ENCODE results near the gene USP15. TPM values are rescaled to one million over a fixed set of nuclear protein-coding genes. Genes with fewer than 3 reads are reported as not detected.
"Not testable (repeated sequence)": the region's sequence is repeated elsewhere in the genome, so short reads cannot be mapped to it uniquely, and the experiment has no call there.

USP15 gene
- total RNA-seq, 5 donors from 2014 or later (not counting 1 experiment from before 2014, with no cell fraction given): 137 to 256 (median 138) TPM

DNA sequence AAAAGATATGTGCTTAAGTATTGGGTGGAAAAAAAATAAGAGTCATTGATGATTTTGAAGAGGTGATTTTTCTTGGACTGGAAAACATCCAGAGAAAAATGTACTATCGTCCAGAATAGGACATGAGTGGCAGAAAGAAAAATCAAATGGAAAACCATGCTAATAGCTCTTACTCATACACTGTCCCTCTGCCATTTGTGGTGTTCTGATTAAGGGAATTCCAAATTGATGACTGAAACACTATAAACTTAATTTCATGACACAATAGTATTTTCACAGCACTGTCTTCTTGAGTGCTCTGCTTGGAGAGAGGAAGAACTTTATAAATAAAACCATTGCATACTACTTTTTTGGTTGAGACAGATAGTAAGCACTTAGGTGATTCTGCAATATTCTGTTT is 72.4 kb downstream of the USP15 start:
- H3K4me3 Mint-ChIP-seq: no peak overlapping the region
- H3K27ac ChIP-seq (ENCODE audit: low read length): no peak overlapping the region
- ATAC-seq (replicated peaks in 1 of 4) (no peak), DNase-seq (no peak)
- H3K27me3 ChIP-seq (replicated peaks in 1 of 2; ENCODE audit: control insufficient read depth in 2 of 2, extremely low read depth in 1 of 2, insufficient read depth in 2 of 2, low read length in 1 of 2): no peaks in the 10 kb centered on the region
- no peaks in the 10 kb centered on the region for H3K27me3 Mint-ChIP-seq
- H3K4me1 ChIP-seq (ENCODE audit: control insufficient read depth in 1 of 2, extremely low read depth in 1 of 2, insufficient read depth in 2 of 2, low read length in 2 of 2): peaks cover 0 to 3% of the 10 kb centered on the region in 2 experiments
- peaks cover 41 to 49% (median 47%) of the 10 kb centered on the region in 3 donors for H3K4me1 Mint-ChIP-seq
- no peak overlapping the region for H3K4me3 ChIP-seq (ENCODE audit: control insufficient read depth in 1 of 2, extremely low read depth in 1 of 2, low read length in 1 of 2)
- peaks cover 0 to 20% of the 10 kb centered on the region in 2 donors for H3K36me3 ChIP-seq (ENCODE audit: control insufficient read depth in 2 of 2, extremely low read depth in 1 of 2, insufficient read depth in 1 of 2, low read length in 1 of 2)
- H3K9me3 ChIP-seq: no peaks in the 10 kb centered on the region
- H3K9me3 Mint-ChIP-seq: peaks cover 0 to 5% (median 3%) of the 10 kb centered on the region in 3 donors
- POLR2A ChIA-PET: no interaction called here
- no peak overlapping the region for H3K27ac Mint-ChIP-seq
- no CpG with 5 or more reads among the region's 1 CpG for WGBS (ENCODE audit: insufficient coverage)
- CTCF ChIA-PET: no interaction called here
- H3K36me3 Mint-ChIP-seq: peaks cover 58% of the 10 kb centered on the region

DNA sequence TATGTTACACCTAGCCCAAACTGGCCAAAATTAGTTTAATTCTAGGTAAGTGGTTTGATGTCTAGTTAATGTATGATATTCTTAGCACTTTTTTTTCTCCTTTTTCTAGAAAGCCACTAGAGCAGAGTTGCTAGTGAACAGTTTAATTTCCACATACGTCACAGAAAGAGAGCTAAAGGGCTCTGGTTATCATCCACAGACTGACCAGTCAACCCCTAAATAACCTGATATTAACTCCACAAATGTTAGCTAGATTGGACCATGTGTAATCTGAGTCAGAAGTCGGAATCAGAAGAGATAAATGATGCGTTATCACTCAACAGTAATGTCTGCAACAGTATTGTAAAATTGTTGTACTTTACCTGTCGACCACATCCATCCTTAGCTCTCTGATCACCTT is 74.9 kb downstream of the USP15 start:
- Histone ChIP-seq H3K27me3 (replicated peaks in 1 of 2; ENCODE audit: control insufficient read depth in 2 of 2, extremely low read depth in 1 of 2, insufficient read depth in 2 of 2, low read length in 1 of 2) (no peaks in the 10 kb centered on the region), H3K4me3 (ENCODE audit: control insufficient read depth in 1 of 2, extremely low read depth in 1 of 2, low read length in 1 of 2) (no peak overlapping the region), H3K36me3 (ENCODE audit: control insufficient read depth in 2 of 2, extremely low read depth in 1 of 2, insufficient read depth in 1 of 2, low read length in 1 of 2) (peaks cover 0 to 17% of the 10 kb centered on the region in 2 donors), H3K27ac (ENCODE audit: low read length) (no peak overlapping the region), H3K4me1 (ENCODE audit: control insufficient read depth in 1 of 2, extremely low read depth in 1 of 2, insufficient read depth in 2 of 2, low read length in 2 of 2) (no peaks in the 10 kb centered on the region), H3K9me3 (no peaks in the 10 kb centered on the region)
- ATAC-seq (replicated peaks in 1 of 4): no peak
- DNase-seq: no peak
- ChIA-PET CTCF (interaction anchor here in 1 of 2 donors (1.0 kb wide), 1 partner anchor 34 kb away, joined by 4 read pairs; no protein-coding TSS in a partner anchor), POLR2A (interaction anchor here in 1 of 2 donors (0.6 kb wide), 1 partner anchor 13 kb away, joined by 4 read pairs; no protein-coding TSS in a partner anchor)
- Mint-ChIP-seq H3K36me3 (peaks cover 70% of the 10 kb centered on the region), H3K27me3 (no peaks in the 10 kb centered on the region), H3K9me3 (peaks cover 0 to 16% (median 7%) of the 10 kb centered on the region in 3 donors), H3K27ac (no peak overlapping the region), H3K4me3 (no peak overlapping the region), H3K4me1 (peaks cover 53 to 62% (median 60%) of the 10 kb centered on the region in 3 donors)
- WGBS (ENCODE audit: insufficient coverage): 100% methylated on average over 1 of the region's 4 CpGs

DNA sequence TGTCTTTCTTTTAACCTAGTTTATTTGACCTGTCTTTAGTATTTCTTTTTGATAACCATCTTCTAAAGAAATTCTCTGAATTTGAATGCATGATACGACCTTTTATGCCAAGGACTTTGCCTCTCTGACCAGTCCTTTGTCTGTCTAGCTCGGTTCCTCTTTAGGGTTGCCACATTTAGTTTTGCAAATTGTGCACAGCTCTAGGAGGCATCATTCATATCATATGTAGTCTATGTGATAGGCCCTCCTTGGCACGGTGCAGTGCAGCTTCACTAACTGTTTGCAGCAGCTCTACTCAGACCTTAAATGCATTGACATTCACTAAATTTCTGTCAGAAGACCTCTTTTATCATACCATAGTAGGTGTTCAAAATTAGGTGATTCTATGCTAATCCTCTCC is 75.6 kb downstream of the USP15 start:
- no peak for DNase-seq
- Histone ChIP-seq H3K27me3 (replicated peaks in 1 of 2; ENCODE audit: control insufficient read depth in 2 of 2, extremely low read depth in 1 of 2, insufficient read depth in 2 of 2, low read length in 1 of 2) (no peaks in the 10 kb centered on the region), H3K4me3 (ENCODE audit: control insufficient read depth in 1 of 2, extremely low read depth in 1 of 2, low read length in 1 of 2) (no peak overlapping the region), H3K36me3 (ENCODE audit: control insufficient read depth in 2 of 2, extremely low read depth in 1 of 2, insufficient read depth in 1 of 2, low read length in 1 of 2) (peaks cover 0 to 13% of the 10 kb centered on the region in 2 donors), H3K4me1 (ENCODE audit: control insufficient read depth in 1 of 2, extremely low read depth in 1 of 2, insufficient read depth in 2 of 2, low read length in 2 of 2) (no peaks in the 10 kb centered on the region), H3K27ac (ENCODE audit: low read length) (no peak overlapping the region), H3K9me3 (no peaks in the 10 kb centered on the region)
- peaks cover 0 to 16% (median 7%) of the 10 kb centered on the region in 3 donors for H3K9me3 Mint-ChIP-seq
- H3K4me3 Mint-ChIP-seq: no peak overlapping the region
- no peak for ATAC-seq (replicated peaks in 1 of 4)
- H3K27me3 Mint-ChIP-seq: no peaks in the 10 kb centered on the region
- CTCF ChIA-PET: no interaction called here
- 85% methylated on average over 2 of the region's 3 CpGs for WGBS (ENCODE audit: insufficient coverage)
- H3K27ac Mint-ChIP-seq: peak overlapping the region in 1 of 2 donors; percentile 34
- H3K4me1 Mint-ChIP-seq: peaks cover 59 to 67% (median 66%) of the 10 kb centered on the region in 3 donors
- POLR2A ChIA-PET: interaction anchor here in 1 of 2 donors (0.7 kb wide), 1 partner anchor 31 kb away, joined by 3 read pairs; no protein-coding TSS in a partner anchor
- H3K36me3 Mint-ChIP-seq: peaks cover 73% of the 10 kb centered on the region

DNA sequence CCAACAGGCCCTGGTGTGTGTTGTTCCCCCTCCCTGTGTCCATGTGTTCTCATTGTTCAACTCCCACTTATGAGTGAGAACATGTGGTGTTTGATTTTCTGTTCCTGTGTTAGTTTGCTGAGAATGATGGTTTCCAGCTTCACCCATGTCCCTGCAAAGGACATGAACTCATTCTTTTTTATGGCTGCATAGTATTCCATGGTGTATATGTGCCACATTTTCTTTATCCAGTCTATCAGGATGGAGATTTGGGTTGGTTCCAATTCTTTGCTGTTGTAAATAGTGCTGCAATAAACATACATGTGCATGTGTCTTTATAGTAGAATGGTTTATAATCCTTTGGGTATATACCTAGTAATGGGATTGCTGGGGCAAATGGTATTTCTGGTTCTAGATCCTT is 77.4 kb downstream of the USP15 start:
- H3K27ac ChIP-seq (ENCODE audit: low read length); H3K4me3 ChIP-seq (ENCODE audit: control insufficient read depth in 1 of 2, extremely low read depth in 1 of 2, low read length in 1 of 2); H3K9me3 ChIP-seq; CTCF ChIA-PET; DNase-seq; ATAC-seq (replicated peaks in 1 of 4); H3K27ac Mint-ChIP-seq; H3K27me3 Mint-ChIP-seq; H3K4me1 ChIP-seq (ENCODE audit: control insufficient read depth in 1 of 2, extremely low read depth in 1 of 2, insufficient read depth in 2 of 2, low read length in 2 of 2); H3K27me3 ChIP-seq (replicated peaks in 1 of 2; ENCODE audit: control insufficient read depth in 2 of 2, extremely low read depth in 1 of 2, insufficient read depth in 2 of 2, low read length in 1 of 2): not testable (repeated sequence)
- peaks cover 81% of the 10 kb centered on the region for H3K36me3 Mint-ChIP-seq
- POLR2A ChIA-PET: interaction anchor here in 1 of 2 donors (0.6 kb wide), 1 partner anchor 1948 kb away, joined by 3 read pairs; no protein-coding TSS in a partner anchor
- peaks cover 0 to 11% of the 10 kb centered on the region in 2 donors for H3K36me3 ChIP-seq (ENCODE audit: control insufficient read depth in 2 of 2, extremely low read depth in 1 of 2, insufficient read depth in 1 of 2, low read length in 1 of 2)
- peaks cover 0 to 16% (median 7%) of the 10 kb centered on the region in 3 donors for H3K9me3 Mint-ChIP-seq
- H3K4me1 Mint-ChIP-seq: peaks cover 65 to 82% (median 68%) of the 10 kb centered on the region in 3 donors
- H3K4me3 Mint-ChIP-seq: peak overlapping the region in 1 of 3 donors; percentile 34

DNA sequence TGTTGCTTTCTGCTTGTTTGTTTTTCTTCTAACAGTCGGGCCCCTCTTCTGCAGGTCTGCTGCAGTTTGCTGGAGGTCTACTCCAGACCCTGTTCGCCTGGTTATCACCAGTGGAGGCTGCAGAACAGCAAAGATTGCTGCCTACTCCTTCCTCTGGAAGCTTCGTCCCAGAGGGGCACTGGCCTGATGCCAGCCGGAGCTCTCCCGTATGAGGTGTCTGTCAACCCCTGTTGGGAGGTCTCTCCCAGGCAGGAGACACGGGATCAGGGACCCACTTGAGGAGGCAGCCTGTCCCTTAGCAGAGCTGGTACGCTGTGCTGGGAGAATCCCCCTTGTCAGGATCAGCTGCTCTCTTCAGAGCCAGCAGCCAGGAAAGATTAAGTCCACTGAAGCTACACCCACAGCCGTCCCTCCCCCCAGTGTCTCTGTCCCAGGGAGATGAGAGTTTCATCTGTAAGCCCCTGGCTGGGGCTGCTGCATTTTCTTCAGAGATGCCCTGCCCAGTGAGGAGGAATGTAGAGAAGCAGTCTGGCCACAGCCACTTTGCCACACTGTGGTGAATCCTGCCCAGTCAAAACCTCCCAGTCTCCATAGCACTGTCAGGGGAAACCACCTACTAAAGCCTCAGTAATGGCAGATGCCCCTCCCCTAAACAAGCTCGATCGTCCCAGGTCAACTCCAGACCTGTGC is 82.6 kb downstream of the USP15 start:
- H3K4me1 ChIP-seq (ENCODE audit: control insufficient read depth in 1 of 2, extremely low read depth in 1 of 2, insufficient read depth in 2 of 2, low read length in 2 of 2); H3K27ac ChIP-seq (ENCODE audit: low read length); H3K27me3 ChIP-seq (replicated peaks in 1 of 2; ENCODE audit: control insufficient read depth in 2 of 2, extremely low read depth in 1 of 2, insufficient read depth in 2 of 2, low read length in 1 of 2); DNase-seq; H3K27me3 Mint-ChIP-seq; H3K9me3 ChIP-seq; CTCF ChIA-PET; H3K4me3 ChIP-seq (ENCODE audit: control insufficient read depth in 1 of 2, extremely low read depth in 1 of 2, low read length in 1 of 2); ATAC-seq (replicated peaks in 1 of 4); H3K4me3 Mint-ChIP-seq; H3K27ac Mint-ChIP-seq: not testable (repeated sequence)
- peaks cover 5 to 35% of the 10 kb centered on the region in 2 donors for H3K36me3 ChIP-seq (ENCODE audit: control insufficient read depth in 2 of 2, extremely low read depth in 1 of 2, insufficient read depth in 1 of 2, low read length in 1 of 2)
- POLR2A ChIA-PET: interaction anchor here in 1 of 2 donors (0.6 kb wide), 1 partner anchor 79 kb away, joined by 4 read pairs; no protein-coding TSS in a partner anchor
- Mint-ChIP-seq H3K9me3 (peaks cover 7 to 20% (median 8%) of the 10 kb centered on the region in 3 donors), H3K4me1 (peaks cover 65 to 84% (median 69%) of the 10 kb centered on the region in 3 donors), H3K36me3 (peaks cover 84% of the 10 kb centered on the region)
- WGBS (ENCODE audit: insufficient coverage): 94% methylated on average over 9 of the region's 10 CpGs

DNA sequence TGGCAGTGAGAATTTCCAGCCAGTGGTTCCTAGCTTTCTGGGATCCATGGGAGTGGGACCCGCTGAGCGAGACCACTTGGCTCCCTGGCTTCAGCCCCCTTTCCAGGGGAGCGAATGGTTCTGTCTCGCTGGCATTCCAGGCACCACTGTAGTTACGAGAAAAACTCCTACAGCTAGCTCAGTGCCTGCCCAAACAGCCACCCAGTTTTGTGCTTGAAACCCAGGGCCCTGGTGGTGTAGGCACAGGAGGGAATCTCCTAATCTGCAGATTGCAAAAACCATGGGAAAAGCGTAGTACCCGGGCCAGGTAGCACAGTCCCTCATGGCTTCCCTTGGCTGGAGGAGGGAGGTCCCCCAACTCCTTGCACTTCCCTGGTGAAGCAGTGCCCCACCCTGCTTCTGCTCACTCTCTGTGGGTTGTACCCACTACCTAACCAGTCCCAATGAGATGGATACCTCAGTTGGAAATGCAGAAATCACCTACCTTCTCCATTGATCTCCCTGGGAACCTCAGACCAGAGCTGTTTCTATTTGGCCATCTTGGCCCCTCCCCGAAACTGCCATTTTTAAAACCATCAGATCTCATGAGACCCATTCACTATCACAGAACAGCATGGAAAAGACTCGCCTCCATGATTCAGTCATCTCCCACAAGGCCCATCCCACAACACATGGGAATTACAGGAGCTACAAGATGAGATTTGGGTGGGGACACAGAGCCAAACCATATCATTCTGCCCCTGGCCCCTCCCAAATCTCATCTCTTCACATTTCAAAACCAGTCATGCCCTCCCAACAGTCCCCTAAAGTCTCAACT is 83.3 kb downstream of the USP15 start:
- not testable (repeated sequence) for H3K4me1 ChIP-seq (ENCODE audit: control insufficient read depth in 1 of 2, extremely low read depth in 1 of 2, insufficient read depth in 2 of 2, low read length in 2 of 2); DNase-seq; H3K27me3 Mint-ChIP-seq; ATAC-seq (replicated peaks in 1 of 4); H3K27me3 ChIP-seq (replicated peaks in 1 of 2; ENCODE audit: control insufficient read depth in 2 of 2, extremely low read depth in 1 of 2, insufficient read depth in 2 of 2, low read length in 1 of 2); H3K27ac ChIP-seq (ENCODE audit: low read length); H3K4me3 ChIP-seq (ENCODE audit: control insufficient read depth in 1 of 2, extremely low read depth in 1 of 2, low read length in 1 of 2); H3K9me3 ChIP-seq
- CTCF ChIA-PET: interaction anchor here in 1 of 2 donors (0.6 kb wide), 1 partner anchor 455 kb away, joined by 3 read pairs; no protein-coding TSS in a partner anchor
- Mint-ChIP-seq H3K4me1 (peaks cover 61 to 77% (median 67%) of the 10 kb centered on the region in 3 donors), H3K9me3 (peaks cover 4 to 13% (median 7%) of the 10 kb centered on the region in 3 donors), H3K27ac (peak overlapping the region in 1 of 2 donors; percentile 22), H3K36me3 (peaks cover 76% of the 10 kb centered on the region), H3K4me3 (peak overlapping the region in 1 of 3 donors; percentile 13)
- POLR2A ChIA-PET: interaction anchor here in 1 of 2 donors (0.6 kb wide), 1 partner anchor 79 kb away, joined by 4 read pairs; no protein-coding TSS in a partner anchor
- peaks cover 5 to 35% of the 10 kb centered on the region in 2 donors for H3K36me3 ChIP-seq (ENCODE audit: control insufficient read depth in 2 of 2, extremely low read depth in 1 of 2, insufficient read depth in 1 of 2, low read length in 1 of 2)
- 95% methylated on average over 6 of the region's 9 CpGs for WGBS (ENCODE audit: insufficient coverage)
